Measurements from ENCODE around the gene ALAS2.
"Not testable (repeated sequence)": the region's sequence is repeated elsewhere in the genome, so short reads cannot be mapped to it uniquely, and the experiment has no call there.

The ALAS2 gene

GRCh38 chrX:55030271-55031205, at the start of gene ALAS2:
TSS of gene ALAS2 (minus strand) at chrX:55030977. CDS start at chrX:55026000, 4,977 bp downstream.
- FAIRE-seq = no peak

GRCh38 chrX:55074851-55075467, 44.2 kb upstream of the ALAS2 start, which contains the start of gene PAGE2B:
TSS of gene PAGE2B (plus strand) at chrX:55075030. CDS start at chrX:55076042, 1,012 bp downstream.
- no peak for FAIRE-seq

- FAIRE-seq = no peak
These were observed 41.5 kb upstream of the ALAS2 start for GRCh38 chrX:55072286-55072685.

- FAIRE-seq = not testable (repeated sequence)
These were observed 36.4 kb upstream of the ALAS2 start for GRCh38 chrX:55067180-55067579.

- FAIRE-seq = peak; percentile 95
These were observed 27.0 kb upstream of the ALAS2 start for GRCh38 chrX:55057675-55058249.

- peak; percentile 93 for FAIRE-seq
These were observed 26.3 kb upstream of the ALAS2 start for GRCh38 chrX:55056820-55057674.

- not testable (repeated sequence) for FAIRE-seq
These were observed 19.8 kb upstream of the ALAS2 start for GRCh38 chrX:55050599-55050998.

- FAIRE-seq = no peak
These were observed 10.7 kb upstream of the ALAS2 start for GRCh38 chrX:55041514-55041913.

- FAIRE-seq = no peak
These were observed 8.7 kb upstream of the ALAS2 start for GRCh38 chrX:55039471-55039870.

- no peak for FAIRE-seq
These were observed 2.7 kb upstream of the ALAS2 start for GRCh38 chrX:55033429-55033828.

GRCh38 chrX:55029291-55029690, 1.5 kb downstream of the ALAS2 start:
- FAIRE-seq = no peak

- no peak for FAIRE-seq
These were observed 2.2 kb downstream of the ALAS2 start for GRCh38 chrX:55028611-55029010.

GRCh38 chrX:55028040-55028439, 2.7 kb downstream of the ALAS2 start:
- no peak for FAIRE-seq

- no peak for FAIRE-seq
These were observed 3.9 kb downstream of the ALAS2 start for GRCh38 chrX:55026840-55027239.

GRCh38 chrX:55026143-55026542, 4.6 kb downstream of the ALAS2 start:
- no peak for FAIRE-seq

- FAIRE-seq = no peak
These were observed 15.9 kb downstream of the ALAS2 start for GRCh38 chrX:55014897-55015299.

GRCh38 chrX:55011294-55011693, 19.5 kb downstream of the ALAS2 start:
- no peak for FAIRE-seq

GRCh38 chrX:55008571-55009358, 22.0 kb downstream of the ALAS2 start:
- no peak for FAIRE-seq

- no peak for FAIRE-seq
These were observed 23.1 kb downstream of the ALAS2 start for GRCh38 chrX:55007656-55008055.

- FAIRE-seq = no peak
These were observed 23.8 kb downstream of the ALAS2 start for GRCh38 chrX:55006827-55007621.

GRCh38 chrX:55005256-55005655, 25.5 kb downstream of the ALAS2 start:
- no peak for FAIRE-seq
